WTC11 (cell line): ENCODE data around the gene AGBL4.

Source experiments
- CTCF ChIP-seq: fragments of 200-600 bp; IDR thresholded peaks from 2 replicates; pipeline ENCODE4 v1.8.0; 2022; ENCODE audit warnings: antibody characterized with exemption
- ETV6 ChIP-seq: sonication (generic); formaldehyde crosslinking; IDR thresholded peaks from 2 replicates; pipeline ENCODE4 v1.8.1; 2022; ENCODE audit warnings: mild to moderate bottlenecking, missing genetic modification reagents
- STAT6 ChIP-seq: sonication (generic); formaldehyde crosslinking; conservative IDR thresholded peaks from 2 replicates; pipeline ENCODE4 v1.8.1; 2023; ENCODE audit warnings: mild to moderate bottlenecking, low read depth, missing genetic modification reagents, moderate library complexity
- ZNF232 ChIP-seq: sonication (generic); formaldehyde crosslinking; IDR thresholded peaks from 2 replicates; pipeline ENCODE4 v1.8.0; 2022; ENCODE audit warnings: mild to moderate bottlenecking, missing genetic modification reagents

- TF ChIP-seq STAT6 (CRISPR knock-in tag) (no peak), ETV6 (CRISPR knock-in tag) (no peak), ZNF232 (no peak), CTCF (no peak)
Observed at GRCh38 chr1:49394200-49394599, 629.6 kb downstream of the AGBL4 start.
